ENCODE results near the gene GABBR2. TPM values are rescaled to one million over a fixed set of nuclear protein-coding genes. Genes with fewer than 3 reads are reported as not detected.

The GABBR2 gene
- polyA plus RNA-seq, 1 donor (not counting 4 experiments of a cell fraction or from before 2014, with no cell fraction given) = 0.01 TPM

- H2AFZ ChIP-seq (ENCODE audit: control insufficient read depth, low read length) = no peak overlapping the region
- H3K4me1 ChIP-seq (ENCODE audit: control insufficient read depth, extremely low read depth, insufficient read depth, low read length) = no peaks in the 10 kb centered on the region
- no peak for DNase-seq (ENCODE audit: low read depth, low spot score)
- no peak for FAIRE-seq
- TF ChIP-seq CTCF (optimal IDR thresholded peaks at IDR 0.05 in 1 of 3, IDR thresholded peaks at IDR 0.05 in 1 of 3, conservative IDR thresholded peaks at IDR 0.05 in 1 of 3; ENCODE audit: extremely low read depth in 1 of 3, insufficient read depth in 2 of 3, low read length in 3 of 3) = no peak
- TF ChIP-seq EZH2 (IDR thresholded peaks at IDR 0.05; ENCODE audit: low read length) = no peak
- H3K27me3 ChIP-seq (ENCODE audit: control insufficient read depth, extremely low read depth, insufficient read depth, low read length) = peaks cover 2% of the 10 kb centered on the region
- H3K4me2 ChIP-seq (ENCODE audit: control insufficient read depth, extremely low read depth, insufficient read depth, low read depth, low read length) = no peak overlapping the region
- H3K27ac ChIP-seq (ENCODE audit: control insufficient read depth, insufficient read depth, low read length) = no peak overlapping the region
- dilution Hi-C loops (cut with MboI; ENCODE audit: extremely low pct_ligation_motif_present, low sequenced_read_pairs) = no loop called here
- H3K9ac ChIP-seq (ENCODE audit: control insufficient read depth, extremely low read depth, insufficient read depth, low read length) = no peak overlapping the region
- H3K36me3 ChIP-seq (ENCODE audit: control insufficient read depth in 2 of 2, extremely low read depth in 1 of 2, insufficient read depth in 2 of 2, low read length in 2 of 2) = no peaks in the 10 kb centered on the region
- H3K4me3 ChIP-seq (ENCODE audit: control insufficient read depth in 2 of 3, extremely low read depth in 1 of 3, insufficient read depth in 2 of 3, low read depth in 1 of 3, low read length in 3 of 3) = no peak overlapping the region
- peaks cover 1% of the 10 kb centered on the region for H3K9me3 ChIP-seq (ENCODE audit: control insufficient read depth, low read depth, low read length)
- no peaks in the 10 kb centered on the region for H4K20me1 ChIP-seq (ENCODE audit: control insufficient read depth, extremely low read depth, insufficient read depth, low read length)
- H3K79me2 ChIP-seq (ENCODE audit: control insufficient read depth, insufficient read depth, low read length) = no peaks in the 10 kb centered on the region
- no peaks in the 10 kb centered on the region for H3K9me1 ChIP-seq (ENCODE audit: control insufficient read depth, extremely low read depth, insufficient read depth, low read length)
Measured at GRCh38 chr9:98462310-98462709, 246.4 kb downstream of the GABBR2 start.

- Histone ChIP-seq H3K36me3 (ENCODE audit: control insufficient read depth in 2 of 2, extremely low read depth in 1 of 2, insufficient read depth in 2 of 2, low read length in 2 of 2) (no peaks in the 10 kb centered on the region), H3K9me1 (ENCODE audit: control insufficient read depth, extremely low read depth, insufficient read depth, low read length) (no peaks in the 10 kb centered on the region), H3K27me3 (ENCODE audit: control insufficient read depth, extremely low read depth, insufficient read depth, low read length) (no peaks in the 10 kb centered on the region), H4K20me1 (ENCODE audit: control insufficient read depth, extremely low read depth, insufficient read depth, low read length) (no peaks in the 10 kb centered on the region), H3K9ac (ENCODE audit: control insufficient read depth, extremely low read depth, insufficient read depth, low read length) (no peak overlapping the region), H3K4me1 (ENCODE audit: control insufficient read depth, extremely low read depth, insufficient read depth, low read length) (peaks cover 6% of the 10 kb centered on the region), H3K79me2 (ENCODE audit: control insufficient read depth, insufficient read depth, low read length) (no peaks in the 10 kb centered on the region), H3K9me3 (ENCODE audit: control insufficient read depth, low read depth, low read length) (peaks cover 1% of the 10 kb centered on the region), H3K4me2 (ENCODE audit: control insufficient read depth, extremely low read depth, insufficient read depth, low read depth, low read length) (no peak overlapping the region), H2AFZ (ENCODE audit: control insufficient read depth, low read length) (no peak overlapping the region), H3K4me3 (ENCODE audit: control insufficient read depth in 2 of 3, extremely low read depth in 1 of 3, insufficient read depth in 2 of 3, low read depth in 1 of 3, low read length in 3 of 3) (no peak overlapping the region), H3K27ac (ENCODE audit: control insufficient read depth, insufficient read depth, low read length) (no peak overlapping the region)
- DNase-seq (ENCODE audit: low read depth, low spot score) (no peak), FAIRE-seq (no peak)
- TF ChIP-seq CTCF (optimal IDR thresholded peaks at IDR 0.05 in 1 of 3, IDR thresholded peaks at IDR 0.05 in 1 of 3, conservative IDR thresholded peaks at IDR 0.05 in 1 of 3; ENCODE audit: extremely low read depth in 1 of 3, insufficient read depth in 2 of 3, low read length in 3 of 3) = no peak
- dilution Hi-C loops (cut with MboI; ENCODE audit: extremely low pct_ligation_motif_present, low sequenced_read_pairs) = no loop called here
Measured at GRCh38 chr9:98460704-98461103, 248.0 kb downstream of the GABBR2 start.
